CD4-positive, alpha-beta T cell (primary cell): ENCODE results near the gene SMARCD1. TPM values are rescaled to one million over a fixed set of nuclear protein-coding genes. Genes with fewer than 3 reads are reported as not detected.

Experiments
- ATAC-seq: fragments of 200-7000 bp; cut with Tn5 transposase; one replicate; pipeline ENCODE4 v1.10.0; 2022; ENCODE audit warnings: mild to moderate bottlenecking; ENCODE audit not compliant: poor library complexity
- CTCF ChIA-PET: fragments of 350-600 bp; sonication (Branson Sonifier 250); formaldehyde crosslinking; loops from one replicate; lab custom pipeline; 2021; ENCODE audit warnings: antibody characterized with exemption, inconsistent platforms; lab: Charles Lee
- POLR2A ChIA-PET: fragments of 350-600 bp; sonication (Branson Sonifier 250); formaldehyde crosslinking; loops from one replicate; lab custom pipeline; 2021; ENCODE audit warnings: antibody characterized with exemption, inconsistent platforms; lab: Charles Lee
- DNase-seq, 14 experiments: peaks; one replicate each; pipeline ENCODE4 v3.0.0-alpha.2; 2013 to 2020; ENCODE audit warnings: mixed read lengths in 2 of 14
- H3K27ac ChIP-seq, 2 donors: one replicate each; pipeline versions ENCODE4 v1.5.1 to v1.7.0; 2013; ENCODE audit warnings: low read length in 2 of 2, low read depth in 1 of 2, mild to moderate bottlenecking in 1 of 2
- H3K27me3 ChIP-seq, 2 experiments: 1 replicate in 1 of 2; 2 replicates in 1 of 2; pipeline versions ENCODE4 v1.6.1 to v1.7.0; 2013; ENCODE audit warnings: low read length in 2 of 2, control low read depth in 1 of 2, mild to moderate bottlenecking in 1 of 2, moderate library complexity in 1 of 2; ENCODE audit not compliant: insufficient read depth in 2 of 2, control insufficient read depth in 1 of 2
- H3K36me3 ChIP-seq: one replicate; pipeline ENCODE4 v1.6.1; 2013; ENCODE audit warnings: low read length, control low read depth; ENCODE audit not compliant: insufficient read depth
- H3K4me1 ChIP-seq: one replicate; pipeline ENCODE4 v1.6.1; 2013; ENCODE audit warnings: low read length, control low read depth; ENCODE audit not compliant: insufficient read depth
- H3K4me3 ChIP-seq: one replicate; pipeline ENCODE4 v1.5.1; 2013; ENCODE audit warnings: mild to moderate bottlenecking, low read length, moderate library complexity
- H3K9me3 ChIP-seq, 2 experiments: 1 replicate in 1 of 2; 2 replicates in 1 of 2; pipeline versions ENCODE4 v1.6.1 to v1.7.0; 2013; ENCODE audit warnings: low read length in 2 of 2, mild to moderate bottlenecking in 2 of 2, control low read depth in 1 of 2, moderate library complexity in 1 of 2; ENCODE audit not compliant: control insufficient read depth in 1 of 2, insufficient read depth in 1 of 2
- H3K27ac Mint-ChIP-seq: one replicate; pipeline ENCODE4 v1.8.0; 2020; ENCODE audit warnings: mixed read lengths
- H3K27me3 Mint-ChIP-seq: one replicate; pipeline ENCODE4 v1.8.0; 2021; ENCODE audit warnings: mixed read lengths
- H3K36me3 Mint-ChIP-seq: one replicate; pipeline ENCODE4 v1.8.0; 2021; ENCODE audit warnings: low read depth, mixed read lengths
- H3K4me1 Mint-ChIP-seq: one replicate; pipeline ENCODE4 v1.8.0; 2021; ENCODE audit warnings: low read depth, mixed read lengths
- H3K4me3 Mint-ChIP-seq: one replicate; pipeline ENCODE4 v1.8.0; 2020; ENCODE audit warnings: mild to moderate bottlenecking, mixed read lengths
- H3K9me3 Mint-ChIP-seq: one replicate; pipeline ENCODE4 v1.8.0; 2020; ENCODE audit warnings: mixed read lengths
- intact Hi-C, 2 experiments: fragments of 100-400 bp; cut with DNase I in 1 of 2; cut with micrococcal nuclease in 1 of 2; formaldehyde crosslinking; loops; one replicate each; pipeline versions ENCODE4 v1.15.1 to v1.9.0; 2023 to 2025; cut with DNase I, micrococcal nuclease
- total RNA-seq, 174 experiments: library from RNA in 2 of 174; stranded (reverse) in 2 of 174; gene quantifications; one replicate each; pipeline ENCODE4 v1.2.3 and lab custom pipeline; 2021 to 2026
- TF ChIP-seq, protein P1 (sequence below): fragments of 200-600 bp; IDR thresholded peaks from one replicate; pipeline ENCODE4 v1.8.0; 2022; ENCODE audit warnings: antibody characterized with exemption, mild to moderate bottlenecking

SMARCD1 gene
- total RNA-seq, 2 experiments from 2014 or later, result 78.9 to 80.0 TPM

GRCh38 chr12:50088577-50089335 lies 3.6 kb downstream of the SMARCD1 start:
- Mint-ChIP-seq H3K27me3 (no peaks in the 10 kb centered on the region), H3K4me3 (peak overlapping the region; percentile 61), H3K9me3 (no peaks in the 10 kb centered on the region), H3K27ac (peak overlapping the region; percentile 35), H3K36me3 (peaks cover 74% of the 10 kb centered on the region), H3K4me1 (peaks cover 39% of the 10 kb centered on the region)
- ChIA-PET POLR2A (interaction anchor here (2.2 to 4.6 kb wide), 2 partner anchors 22 to 23 kb away, joined by 17 to 127 read pairs; partner anchors contain the start of gene COX14), CTCF (interaction anchor here (4.1 kb wide), 1 partner anchor 23 kb away, joined by 37 read pairs; the partner anchor contains the start of gene COX14)
- Histone ChIP-seq H3K27me3 (no peaks in the 10 kb centered on the region), H3K36me3 (peaks cover 66% of the 10 kb centered on the region), H3K4me3 (no peak overlapping the region), H3K27ac (no peak overlapping the region), H3K9me3 (no peaks in the 10 kb centered on the region), H3K4me1 (peaks cover 21% of the 10 kb centered on the region)
- DNase-seq (peak in 13 of 14 experiments; percentile 25 to 78 (median 43)), ATAC-seq (peak; percentile 37)
- intact Hi-C loops, result loop anchor here in 1 of 2 experiments (1.0 to 10.0 kb wide), 3 partner anchors 87 to 676 kb away; partner anchors contain the start of genes ATF1 and LIMA1
- TF ChIP-seq, protein P1, sequence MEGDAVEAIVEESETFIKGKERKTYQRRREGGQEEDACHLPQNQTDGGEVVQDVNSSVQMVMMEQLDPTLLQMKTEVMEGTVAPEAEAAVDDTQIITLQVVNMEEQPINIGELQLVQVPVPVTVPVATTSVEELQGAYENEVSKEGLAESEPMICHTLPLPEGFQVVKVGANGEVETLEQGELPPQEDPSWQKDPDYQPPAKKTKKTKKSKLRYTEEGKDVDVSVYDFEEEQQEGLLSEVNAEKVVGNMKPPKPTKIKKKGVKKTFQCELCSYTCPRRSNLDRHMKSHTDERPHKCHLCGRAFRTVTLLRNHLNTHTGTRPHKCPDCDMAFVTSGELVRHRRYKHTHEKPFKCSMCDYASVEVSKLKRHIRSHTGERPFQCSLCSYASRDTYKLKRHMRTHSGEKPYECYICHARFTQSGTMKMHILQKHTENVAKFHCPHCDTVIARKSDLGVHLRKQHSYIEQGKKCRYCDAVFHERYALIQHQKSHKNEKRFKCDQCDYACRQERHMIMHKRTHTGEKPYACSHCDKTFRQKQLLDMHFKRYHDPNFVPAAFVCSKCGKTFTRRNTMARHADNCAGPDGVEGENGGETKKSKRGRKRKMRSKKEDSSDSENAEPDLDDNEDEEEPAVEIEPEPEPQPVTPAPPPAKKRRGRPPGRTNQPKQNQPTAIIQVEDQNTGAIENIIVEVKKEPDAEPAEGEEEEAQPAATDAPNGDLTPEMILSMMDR, result peak; percentile 91

GRCh38 chr12:50089730-50090129 lies 4.6 kb downstream of the SMARCD1 start:
- ChIA-PET CTCF (interaction anchor here (0.7 to 4.1 kb wide), 2 partner anchors 20 to 22 kb away, joined by 4 to 37 read pairs; partner anchors contain the start of gene COX14), POLR2A (interaction anchor here (0.9 to 2.2 kb wide), 2 partner anchors 22 to 31 kb away, joined by 3 to 17 read pairs; partner anchors contain the start of gene COX14)
- ATAC-seq (no peak), DNase-seq (no peak)
- peaks cover 82% of the 10 kb centered on the region for H3K36me3 Mint-ChIP-seq
- no peaks in the 10 kb centered on the region for H3K9me3 Mint-ChIP-seq
- Histone ChIP-seq H3K4me1 (peaks cover 13% of the 10 kb centered on the region), H3K9me3 (no peaks in the 10 kb centered on the region), H3K27ac (no peak overlapping the region), H3K36me3 (peaks cover 75% of the 10 kb centered on the region), H3K4me3 (no peak overlapping the region), H3K27me3 (no peaks in the 10 kb centered on the region)
- H3K27ac Mint-ChIP-seq, result no peak overlapping the region
- no peak overlapping the region for H3K4me3 Mint-ChIP-seq
- intact Hi-C loops, result loop anchor here in 1 of 2 experiments (1.0 to 10.0 kb wide), 3 partner anchors 86 to 675 kb away; partner anchors contain the start of genes ATF1 and LIMA1
- H3K4me1 Mint-ChIP-seq, result peaks cover 35% of the 10 kb centered on the region
- no peaks in the 10 kb centered on the region for H3K27me3 Mint-ChIP-seq
- TF ChIP-seq, protein P1, result no peak

DNA sequence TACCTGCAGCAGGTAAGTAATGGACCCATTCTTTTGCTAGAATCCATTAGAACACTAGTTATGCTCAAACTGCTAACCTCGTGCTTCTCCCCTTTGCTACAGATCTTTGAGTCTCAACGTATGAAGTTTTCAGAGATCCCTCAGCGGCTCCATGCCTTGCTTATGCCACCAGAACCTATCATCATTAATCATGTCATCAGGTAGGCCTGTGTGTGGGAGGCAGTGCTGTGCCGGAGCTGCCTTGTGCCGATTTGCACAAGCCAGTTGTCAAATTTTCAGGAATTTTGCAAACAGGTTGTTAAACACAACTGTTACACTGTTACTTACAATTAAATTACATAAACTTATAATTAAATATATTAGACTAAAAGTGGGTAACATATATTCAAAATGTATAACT lies 5.2 kb downstream of the SMARCD1 start:
- intact Hi-C loops, result no loop called here

More for the DNA sequence above, 5.2 kb downstream of the SMARCD1 start:
- Mint-ChIP-seq H3K36me3 (peaks cover 83% of the 10 kb centered on the region), H3K4me3 (no peak overlapping the region), H3K9me3 (no peaks in the 10 kb centered on the region), H3K27ac (no peak overlapping the region), H3K27me3 (no peaks in the 10 kb centered on the region), H3K4me1 (peaks cover 30% of the 10 kb centered on the region)
- DNase-seq, result no peak
- Histone ChIP-seq H3K27ac (no peak overlapping the region), H3K4me1 (peaks cover 12% of the 10 kb centered on the region), H3K4me3 (no peak overlapping the region), H3K9me3 (no peaks in the 10 kb centered on the region), H3K27me3 (no peaks in the 10 kb centered on the region), H3K36me3 (peaks cover 82% of the 10 kb centered on the region)
- POLR2A ChIA-PET, result interaction anchor here (0.9 to 2.2 kb wide), 2 partner anchors 21 to 32 kb away, joined by 3 to 17 read pairs; partner anchors contain the start of gene COX14
- no peak for ATAC-seq
- TF ChIP-seq, protein P1, result no peak
- CTCF ChIA-PET, result interaction anchor here (4.1 kb wide), 1 partner anchor 21 kb away, joined by 37 read pairs; the partner anchor contains the start of gene COX14
